GM18508 (cell line): ENCODE data around the gene CCL22.
A peak's percentile ranks its signal among the peaks of the same experiment; 100 is the strongest.
"Not testable (repeated sequence)": the region's sequence is repeated elsewhere in the genome, so short reads cannot be mapped to it uniquely, and the experiment has no call there.

Source experiments
- ATAC-seq: cut with Tn5 transposase; IDR thresholded peaks from one replicate; pipeline ENCODE4 v1.9.1; 2021; ENCODE audit warnings: moderate number of reproducible peaks; ENCODE audit not compliant: insufficient read depth, unreplicated experiment

Gene CCL22

DNA sequence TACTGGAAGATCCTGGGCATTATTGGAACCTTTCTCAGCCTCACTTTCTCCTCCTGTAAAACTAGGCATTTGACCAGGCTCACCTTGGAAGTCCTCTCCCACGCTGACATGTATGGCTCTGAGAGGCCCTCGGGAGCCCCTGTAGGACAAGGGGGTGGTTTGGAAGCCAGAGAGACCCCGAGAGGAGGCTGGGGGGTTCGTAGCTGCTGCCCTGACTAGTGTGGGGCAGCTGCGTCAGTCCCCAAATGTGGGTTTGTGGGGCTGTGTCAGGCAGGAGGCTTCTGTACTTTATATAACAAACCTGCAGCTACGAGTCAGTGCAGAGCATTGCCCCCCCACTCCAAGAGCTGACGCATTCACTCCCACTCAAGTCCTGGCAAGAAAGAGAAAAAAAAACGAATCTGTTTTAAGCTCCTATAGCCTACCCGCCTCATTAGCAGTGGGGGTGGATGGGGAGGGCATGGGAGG, 15.5 kb downstream of the CCL22 start:
- no peak for ATAC-seq

DNA sequence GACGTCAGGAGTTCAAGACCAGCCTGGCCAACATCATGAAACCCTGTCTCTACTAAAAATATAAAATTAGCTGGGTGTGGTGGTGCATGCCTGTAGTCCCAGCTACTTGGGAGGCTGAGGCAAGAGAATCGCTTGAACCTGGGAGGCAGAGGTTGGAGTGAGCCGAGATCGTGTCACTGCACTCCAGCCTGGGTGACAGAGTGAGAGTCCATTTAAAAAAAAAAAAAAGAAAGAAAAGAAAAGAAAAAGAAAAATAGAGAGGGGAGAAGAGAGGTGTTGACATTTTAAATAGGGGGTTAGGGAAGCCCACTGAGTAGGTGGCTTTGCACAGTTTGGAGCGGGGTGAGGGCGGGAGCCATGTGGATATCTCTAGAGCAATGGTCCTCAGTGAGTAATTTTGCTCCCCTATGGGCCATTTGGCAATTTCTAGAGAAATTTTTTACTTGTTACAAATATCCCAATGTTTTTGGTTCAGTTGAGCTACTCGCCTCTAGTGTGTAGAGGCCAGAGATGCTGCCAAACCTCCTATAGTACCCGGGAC, 16.4 kb downstream of the CCL22 start:
- ATAC-seq = not testable (repeated sequence)

GRCh38 chr16:57376313-57376818, 17.8 kb downstream of the CCL22 start:
- ATAC-seq = no peak

GRCh38 chr16:57377080-57377841, 18.7 kb downstream of the CCL22 start:
- ATAC-seq = peak; percentile 71

DNA sequence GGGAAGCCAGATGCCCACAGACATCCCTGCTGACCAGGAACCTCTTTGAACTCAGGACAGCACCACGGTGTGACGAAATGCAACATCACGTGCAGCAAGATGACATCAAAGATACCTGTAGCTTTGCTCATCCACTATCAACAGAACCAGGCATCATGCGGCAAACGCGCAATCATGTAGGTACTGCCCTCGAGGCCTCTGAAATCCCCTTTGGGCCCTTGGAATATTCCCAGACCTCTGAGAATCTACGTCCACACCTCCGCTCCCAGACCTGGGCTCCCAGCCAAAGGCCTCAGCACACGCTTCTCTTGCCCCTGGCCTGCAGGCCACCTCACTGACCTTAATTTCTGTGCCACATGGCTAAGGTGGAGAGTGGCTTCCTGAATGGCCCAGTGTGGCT, 21.0 kb downstream of the CCL22 start:
- ATAC-seq = no peak

DNA sequence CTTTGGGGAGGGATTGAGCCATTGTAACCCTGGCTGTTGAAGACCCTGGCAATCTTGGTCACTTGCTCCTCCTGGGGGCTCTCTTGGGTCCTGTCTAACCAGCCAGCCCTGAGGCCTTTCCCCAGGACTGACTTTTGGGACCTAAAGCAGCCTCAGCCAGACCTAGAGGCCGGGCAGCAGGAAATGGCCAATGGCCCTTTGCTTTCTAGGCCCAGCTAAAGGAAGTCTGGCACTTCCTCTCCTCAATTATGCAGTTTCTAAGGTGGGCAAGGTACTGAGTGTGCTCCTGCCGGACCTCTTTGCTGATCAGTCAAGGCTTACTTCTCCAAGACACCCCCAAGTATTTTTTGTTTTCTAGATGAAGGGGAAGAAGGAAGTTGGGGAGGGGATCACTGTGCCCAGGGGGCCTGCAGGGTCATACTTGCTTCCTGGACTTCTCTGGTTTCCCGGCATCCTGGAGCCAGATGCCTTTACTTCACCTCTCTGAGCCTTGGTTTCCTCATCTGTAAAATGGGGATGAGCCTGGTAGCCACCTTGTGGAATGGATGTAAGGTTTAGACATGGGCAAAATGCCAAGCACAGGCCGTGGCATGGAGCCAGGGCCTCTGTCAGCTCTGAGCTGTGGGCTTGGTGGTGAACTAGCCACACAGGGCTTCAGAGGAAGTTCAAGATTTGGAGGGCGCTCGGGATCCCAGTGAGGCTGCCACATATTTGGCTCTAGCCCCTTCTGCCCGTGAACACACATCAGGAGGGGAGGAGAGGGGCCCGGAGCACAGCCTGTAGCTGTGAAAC, 22.3 kb downstream of the CCL22 start:
- ATAC-seq = no peak

GRCh38 chr16:57381791-57382534, 23.4 kb downstream of the CCL22 start:
- ATAC-seq = no peak

DNA sequence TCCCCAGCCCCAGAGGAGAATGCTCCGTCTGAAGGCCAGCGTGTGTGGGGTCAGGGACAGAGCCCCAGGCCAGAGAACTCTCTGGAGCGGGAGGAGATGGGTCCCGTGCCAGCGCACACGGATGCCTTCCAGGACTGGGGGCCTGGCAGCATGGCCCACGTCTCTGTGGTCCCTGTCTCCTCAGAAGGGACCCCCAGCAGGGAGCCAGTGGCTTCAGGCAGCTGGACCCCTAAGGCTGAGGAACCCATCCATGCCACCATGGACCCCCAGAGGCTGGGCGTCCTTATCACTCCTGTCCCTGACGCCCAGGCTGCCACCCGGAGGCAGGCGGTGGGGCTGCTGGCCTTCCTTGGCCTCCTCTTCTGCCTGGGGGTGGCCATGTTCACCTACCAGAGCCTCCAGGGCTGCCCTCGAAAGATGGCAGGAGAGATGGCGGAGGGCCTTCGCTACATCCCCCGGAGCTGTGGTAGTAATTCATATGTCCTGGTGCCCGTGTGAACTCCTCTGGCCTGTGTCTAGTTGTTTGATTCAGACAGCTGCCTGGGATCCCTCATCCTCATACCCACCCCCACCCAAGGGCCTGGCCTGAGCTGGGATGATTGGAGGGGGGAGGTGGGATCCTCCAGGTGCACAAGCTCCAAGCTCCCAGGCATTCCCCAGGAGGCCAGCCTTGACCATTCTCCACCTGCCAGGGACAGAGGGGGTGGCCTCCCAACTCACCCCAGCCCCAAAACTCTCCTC, 24.1 kb downstream of the CCL22 start:
- ATAC-seq = no peak

- no peak for ATAC-seq
Observed at GRCh38 chr16:57383276-57384247, 25.0 kb downstream of the CCL22 start.

DNA sequence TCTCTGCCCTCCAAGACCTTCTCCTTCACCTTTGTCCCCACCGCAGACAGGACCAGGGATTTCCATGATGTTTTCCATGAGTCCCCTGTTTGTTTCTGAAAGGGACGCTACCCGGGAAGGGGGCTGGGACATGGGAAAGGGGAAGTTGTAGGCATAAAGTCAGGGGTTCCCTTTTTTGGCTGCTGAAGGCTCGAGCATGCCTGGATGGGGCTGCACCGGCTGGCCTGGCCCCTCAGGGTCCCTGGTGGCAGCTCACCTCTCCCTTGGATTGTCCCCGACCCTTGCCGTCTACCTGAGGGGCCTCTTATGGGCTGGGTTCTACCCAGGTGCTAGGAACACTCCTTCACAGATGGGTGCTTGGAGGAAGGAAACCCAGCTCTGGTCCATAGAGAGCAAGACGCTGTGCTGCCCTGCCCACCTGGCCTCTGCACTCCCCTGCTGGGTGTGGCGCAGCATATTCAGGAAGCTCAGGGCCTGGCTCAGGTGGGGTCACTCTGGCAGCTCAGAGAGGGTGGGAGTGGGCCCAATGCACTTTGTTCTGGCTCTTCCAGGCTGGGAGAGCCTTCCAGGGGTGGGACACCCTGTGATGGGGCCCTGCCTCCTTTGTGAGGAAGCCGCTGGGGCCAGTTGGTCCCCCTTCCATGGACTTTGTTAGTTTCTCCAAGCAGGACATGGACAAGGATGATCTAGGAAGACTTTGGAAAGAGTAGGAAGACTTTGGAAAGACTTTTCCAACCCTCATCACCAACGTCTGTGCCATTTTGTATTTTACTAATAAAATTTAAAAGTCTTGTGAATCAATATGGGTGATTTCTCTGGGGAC, 25.9 kb downstream of the CCL22 start:
- no peak for ATAC-seq

- ATAC-seq = no peak
Observed at GRCh38 chr16:57385083-57385482, 26.5 kb downstream of the CCL22 start.

GRCh38 chr16:57386381-57386951, 27.9 kb downstream of the CCL22 start:
- ATAC-seq = no peak

GRCh38 chr16:57387598-57388354, 29.2 kb downstream of the CCL22 start:
- ATAC-seq = no peak

DNA sequence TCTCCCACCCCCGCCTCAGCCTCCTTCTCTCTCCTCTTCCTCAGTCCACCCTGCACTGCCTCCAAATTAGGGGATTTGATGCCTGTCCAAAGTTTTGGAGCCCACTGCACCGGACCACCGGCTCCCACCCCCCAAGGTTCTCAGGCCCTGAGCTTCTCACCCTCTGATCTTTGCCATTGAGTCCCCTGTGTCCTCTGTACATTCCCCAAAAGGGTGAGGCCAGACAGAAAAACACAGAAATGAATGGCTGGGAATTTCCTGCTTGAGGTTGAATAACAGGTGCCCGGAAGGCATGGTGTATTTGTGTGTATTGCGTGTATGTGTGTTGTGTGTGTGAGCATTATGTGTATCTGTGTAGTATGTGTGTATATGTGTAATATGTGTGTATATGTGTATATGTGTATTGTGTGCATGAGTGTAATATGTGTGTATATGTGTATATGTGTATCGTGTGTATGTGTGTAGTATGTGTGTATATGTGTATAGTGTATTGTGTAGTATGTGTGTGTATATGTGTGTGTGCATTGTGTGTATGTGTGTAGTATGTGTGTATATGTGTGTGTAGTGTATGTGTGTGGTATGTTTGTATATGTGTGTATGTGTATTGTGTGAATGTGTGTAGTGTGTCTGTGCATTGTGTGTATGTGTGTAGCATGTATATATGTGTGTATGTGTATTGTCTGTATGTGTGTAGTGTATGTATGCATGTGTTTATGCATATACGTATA, 29.9 kb downstream of the CCL22 start:
- ATAC-seq = no peak

DNA sequence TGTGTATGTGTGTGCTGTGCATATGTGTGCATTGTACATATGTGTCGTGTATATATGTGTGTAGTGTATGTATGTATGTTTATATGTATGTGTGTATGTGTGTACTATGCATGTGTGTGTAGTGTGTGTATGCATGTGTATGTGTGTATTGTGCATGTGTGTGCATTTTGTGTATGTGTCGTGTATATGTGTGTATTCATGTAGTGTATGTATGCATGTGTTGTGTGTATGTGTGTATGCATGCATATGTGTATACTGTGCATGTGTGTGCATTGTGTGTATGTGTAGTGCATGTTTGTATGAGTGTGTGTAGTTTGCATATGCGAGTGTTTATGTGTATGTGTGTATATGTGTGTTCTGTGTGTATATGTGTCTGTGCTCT, 30.5 kb downstream of the CCL22 start:
- no peak for ATAC-seq

- no peak for ATAC-seq
Observed at GRCh38 chr16:57390636-57391295, 32.2 kb downstream of the CCL22 start.
